GM18868 (cell line): ENCODE data around the gene FOXC2.

Experiments used
- ATAC-seq: cut with Tn5 transposase; IDR thresholded peaks from one replicate; pipeline ENCODE4 v1.9.1; 2021; ENCODE audit warnings: mild to moderate bottlenecking, moderate library complexity; ENCODE audit not compliant: unreplicated experiment

Gene FOXC2

GRCh38 chr16:86532526-86532815 is 34.2 kb upstream of the FOXC2 start:
- ATAC-seq: no peak

GRCh38 chr16:86533076-86533475 is 33.6 kb upstream of the FOXC2 start:
- ATAC-seq: no peak

GRCh38 chr16:86533767-86534351 is 32.8 kb upstream of the FOXC2 start:
- ATAC-seq: no peak

- no peak for ATAC-seq
Observed at GRCh38 chr16:86534779-86535615, 31.6 kb upstream of the FOXC2 start.

- no peak for ATAC-seq
Observed at GRCh38 chr16:86536621-86537020, 30.0 kb upstream of the FOXC2 start.

GRCh38 chr16:86537486-86537885 is 29.1 kb upstream of the FOXC2 start:
- no peak for ATAC-seq

- no peak for ATAC-seq
Observed at GRCh38 chr16:86538196-86538780, 28.3 kb upstream of the FOXC2 start.

GRCh38 chr16:86540894-86541293 is 25.7 kb upstream of the FOXC2 start:
- ATAC-seq: no peak

GRCh38 chr16:86541560-86541959 is 25.1 kb upstream of the FOXC2 start:
- no peak for ATAC-seq

GRCh38 chr16:86542756-86543750 is 23.6 kb upstream of the FOXC2 start:
- ATAC-seq: no peak

GRCh38 chr16:86545481-86545880 is 21.1 kb upstream of the FOXC2 start:
- no peak for ATAC-seq

GRCh38 chr16:86545954-86546637 is 20.5 kb upstream of the FOXC2 start:
- no peak for ATAC-seq

- no peak for ATAC-seq
Observed at GRCh38 chr16:86546638-86547013, 20.0 kb upstream of the FOXC2 start.

GRCh38 chr16:86547286-86547685 is 19.3 kb upstream of the FOXC2 start:
- ATAC-seq: no peak

GRCh38 chr16:86549076-86549892 is 17.3 kb upstream of the FOXC2 start:
- no peak for ATAC-seq

GRCh38 chr16:86549893-86550190 is 16.8 kb upstream of the FOXC2 start:
- no peak for ATAC-seq

- no peak for ATAC-seq
Observed at GRCh38 chr16:86550281-86550680, 16.3 kb upstream of the FOXC2 start.

- no peak for ATAC-seq
Observed at GRCh38 chr16:86553356-86553755, 13.3 kb upstream of the FOXC2 start.

GRCh38 chr16:86554599-86554916 is 12.1 kb upstream of the FOXC2 start:
- ATAC-seq: no peak
